Measurements from ENCODE around the gene GNL1.

GNL1 gene

GRCh38 chr6:30568245-30568644 is 12.0 kb upstream of the GNL1 start:
- peak; percentile 68 for DNase-seq

DNA sequence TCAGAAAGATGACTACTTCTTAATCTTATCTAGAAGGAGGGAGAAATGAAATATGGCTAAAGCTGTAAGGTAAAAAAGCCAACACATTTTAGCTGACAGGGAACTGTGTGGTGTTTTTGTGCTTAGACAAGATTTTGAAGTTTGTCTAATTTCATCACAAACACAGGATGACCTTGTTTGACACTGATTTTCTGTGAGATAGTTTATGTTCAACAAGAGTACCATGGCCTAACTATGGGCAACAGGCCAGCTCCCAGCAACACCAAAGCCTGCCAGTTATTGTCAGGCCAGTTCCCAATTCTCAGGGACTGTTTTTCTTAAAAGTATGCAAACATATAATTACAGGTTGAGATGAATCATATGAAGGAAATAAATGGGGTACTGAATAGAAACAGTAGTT is 9.5 kb upstream of the GNL1 start:
- no peak for DNase-seq

DNA sequence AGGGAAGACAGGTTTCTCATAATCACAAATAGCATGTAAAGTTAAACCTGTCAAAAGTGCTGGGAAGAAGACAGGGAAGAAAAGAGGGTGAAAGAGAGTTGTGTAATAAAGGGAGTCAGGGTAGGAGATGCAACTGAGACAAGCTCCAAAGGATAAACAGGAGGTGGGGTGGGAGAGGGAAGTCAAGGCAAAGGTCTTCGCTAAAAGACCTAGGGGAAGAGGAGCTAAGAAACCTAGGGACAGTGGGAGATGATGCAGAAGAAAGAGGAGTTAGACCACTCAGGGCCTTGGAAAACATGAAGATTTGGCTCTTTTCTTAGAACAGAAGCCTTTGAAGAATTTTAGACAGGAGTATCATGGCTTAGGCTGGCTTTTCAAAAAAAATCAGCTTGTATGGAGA is 7.8 kb upstream of the GNL1 start:
- DNase-seq, result no peak

GRCh38 chr6:30562470-30563425 is 6.5 kb upstream of the GNL1 start:
- no peak for DNase-seq

GRCh38 chr6:30560930-30561329 is 4.6 kb upstream of the GNL1 start:
- DNase-seq, result no peak

DNA sequence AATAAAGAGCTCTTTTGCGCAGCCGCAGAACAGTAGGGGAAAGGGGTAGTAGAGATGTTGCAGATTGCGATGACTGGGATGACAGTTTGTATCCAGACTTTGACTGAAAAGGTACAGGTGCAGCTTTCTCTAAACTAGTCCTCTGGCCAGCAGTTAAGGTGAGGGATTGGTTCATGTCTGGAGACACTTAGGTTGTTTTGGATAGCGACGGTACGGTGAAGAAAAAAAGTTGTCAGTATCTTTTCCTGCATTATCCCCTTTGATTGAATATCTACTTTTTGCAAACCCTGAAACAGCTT is 1.3 kb upstream of the GNL1 start:
- DNase-seq, result no peak

GRCh38 chr6:30556906-30557682 is 805 bp upstream of the GNL1 start, which contains the start of gene PRR3:
Gene PRR3, plus strand, starts transcription at chr6:30557295. Its CDS starts 50 bp downstream, at chr6:30557345.
- DNase-seq, result peak; percentile 95

DNA sequence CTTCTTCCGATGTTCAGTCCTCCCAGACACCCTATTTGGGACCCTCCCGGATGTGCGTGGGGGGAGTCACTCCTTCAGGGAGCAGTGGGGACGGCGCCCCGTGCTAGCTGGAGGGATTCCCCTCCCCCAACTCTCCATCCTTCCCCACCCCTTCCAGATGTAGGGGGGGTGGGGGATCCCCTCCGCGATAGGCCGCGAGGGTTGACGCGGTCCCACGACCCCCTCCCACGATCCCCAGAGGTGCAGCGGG is 548 bp downstream of the GNL1 start:
- no peak for DNase-seq

DNA sequence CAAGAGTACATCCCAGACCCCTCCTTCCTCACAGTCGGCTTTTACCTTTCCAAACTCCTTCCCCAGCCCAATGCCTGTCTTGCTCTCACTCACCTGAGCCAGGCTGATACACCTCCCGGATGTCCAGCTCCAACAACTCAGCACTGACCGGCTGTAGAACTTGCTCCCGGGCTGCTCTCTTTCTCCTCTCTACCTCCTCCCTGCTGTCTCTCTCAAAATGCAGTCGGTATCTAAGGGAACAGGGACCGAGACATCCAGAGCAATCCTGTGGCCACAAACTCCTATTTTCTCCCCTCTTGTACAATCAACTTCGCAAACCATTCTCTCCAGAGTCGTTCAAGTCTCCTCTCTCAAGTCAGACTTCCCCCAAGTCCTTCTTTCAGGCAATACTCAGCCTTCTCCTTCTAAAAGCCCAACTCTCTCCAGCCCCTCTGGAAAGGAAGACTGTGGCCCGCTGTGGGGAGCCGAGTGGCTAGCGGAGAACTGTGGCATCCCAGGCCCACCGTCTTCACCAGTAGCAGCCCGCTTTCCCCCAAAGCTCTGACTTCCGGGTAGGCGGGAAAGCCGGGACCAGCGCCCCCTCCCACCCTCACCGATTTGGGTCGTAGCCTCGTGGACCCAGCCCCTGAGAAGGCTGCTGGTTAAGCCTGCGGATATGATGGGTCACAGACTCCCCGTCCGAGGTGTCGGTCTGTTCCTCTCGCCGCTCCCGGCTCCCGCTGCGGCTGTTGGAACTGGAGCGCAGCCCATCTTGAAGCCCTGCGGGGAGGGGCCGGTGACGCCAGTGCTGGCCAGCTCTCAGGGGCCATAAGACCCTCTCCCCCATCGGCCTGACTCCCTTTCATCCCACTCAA is 1.1 kb downstream of the GNL1 start:
- DNase-seq, result no peak

DNA sequence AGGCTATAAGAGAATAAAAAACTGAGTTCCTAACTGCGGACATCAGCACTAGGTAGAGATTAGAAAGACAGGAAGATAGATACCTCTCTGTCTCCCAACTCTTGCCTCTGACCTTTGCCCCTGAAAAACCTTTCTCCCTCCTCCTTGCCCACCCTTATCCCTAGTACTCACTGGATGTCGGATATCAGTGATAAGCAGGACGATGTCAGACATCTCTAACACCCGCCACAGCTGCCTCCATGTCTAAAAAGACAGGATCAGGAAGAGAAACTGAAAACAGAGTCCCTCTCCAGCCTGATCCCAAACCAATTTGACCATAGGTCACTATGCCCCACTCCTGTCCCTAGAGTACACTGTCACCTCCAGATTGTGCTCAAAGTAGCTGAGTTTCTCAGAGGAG is 1.9 kb downstream of the GNL1 start:
- no peak for DNase-seq

- DNase-seq, result no peak
Observed at GRCh38 chr6:30548375-30548774, 7.9 kb downstream of the GNL1 start.

- no peak for DNase-seq
Observed at GRCh38 chr6:30547454-30547853, 8.8 kb downstream of the GNL1 start.

DNA sequence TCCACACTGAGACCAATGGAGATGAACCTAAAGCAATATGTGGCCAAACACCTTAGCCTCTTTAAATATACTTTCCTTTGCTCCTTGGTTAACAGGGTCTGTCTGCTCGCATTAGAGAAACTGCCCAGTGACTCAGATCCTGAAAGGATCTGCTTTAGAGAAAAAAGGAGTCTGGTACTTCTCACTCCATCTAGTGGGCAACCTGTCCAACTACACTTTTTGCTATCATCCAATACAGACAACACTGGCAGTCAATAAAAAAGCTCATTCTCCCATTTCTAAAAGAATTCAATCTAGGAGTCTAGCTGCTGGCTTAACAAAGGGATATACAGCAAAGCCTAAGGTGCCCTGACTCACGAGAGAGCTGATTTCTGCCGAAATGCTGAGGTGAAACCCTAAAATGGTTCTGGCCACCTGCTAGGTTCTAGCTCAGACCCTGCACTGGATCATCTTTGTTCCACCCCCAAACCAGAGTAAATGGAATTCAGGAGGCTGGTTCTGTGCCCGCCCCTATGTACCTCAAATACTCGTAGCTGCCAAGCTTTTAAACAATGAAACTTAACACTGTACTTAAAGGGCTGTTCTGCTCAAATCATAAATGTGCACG is 11.5 kb downstream of the GNL1 start:
- DNase-seq, result no peak

- DNase-seq, result no peak
Observed at GRCh38 chr6:30543821-30544220, 12.5 kb downstream of the GNL1 start.

GRCh38 chr6:30542915-30543314 is 13.4 kb downstream of the GNL1 start:
- no peak for DNase-seq

- DNase-seq, result no peak
Observed at GRCh38 chr6:30542404-30542725, 13.9 kb downstream of the GNL1 start.

DNA sequence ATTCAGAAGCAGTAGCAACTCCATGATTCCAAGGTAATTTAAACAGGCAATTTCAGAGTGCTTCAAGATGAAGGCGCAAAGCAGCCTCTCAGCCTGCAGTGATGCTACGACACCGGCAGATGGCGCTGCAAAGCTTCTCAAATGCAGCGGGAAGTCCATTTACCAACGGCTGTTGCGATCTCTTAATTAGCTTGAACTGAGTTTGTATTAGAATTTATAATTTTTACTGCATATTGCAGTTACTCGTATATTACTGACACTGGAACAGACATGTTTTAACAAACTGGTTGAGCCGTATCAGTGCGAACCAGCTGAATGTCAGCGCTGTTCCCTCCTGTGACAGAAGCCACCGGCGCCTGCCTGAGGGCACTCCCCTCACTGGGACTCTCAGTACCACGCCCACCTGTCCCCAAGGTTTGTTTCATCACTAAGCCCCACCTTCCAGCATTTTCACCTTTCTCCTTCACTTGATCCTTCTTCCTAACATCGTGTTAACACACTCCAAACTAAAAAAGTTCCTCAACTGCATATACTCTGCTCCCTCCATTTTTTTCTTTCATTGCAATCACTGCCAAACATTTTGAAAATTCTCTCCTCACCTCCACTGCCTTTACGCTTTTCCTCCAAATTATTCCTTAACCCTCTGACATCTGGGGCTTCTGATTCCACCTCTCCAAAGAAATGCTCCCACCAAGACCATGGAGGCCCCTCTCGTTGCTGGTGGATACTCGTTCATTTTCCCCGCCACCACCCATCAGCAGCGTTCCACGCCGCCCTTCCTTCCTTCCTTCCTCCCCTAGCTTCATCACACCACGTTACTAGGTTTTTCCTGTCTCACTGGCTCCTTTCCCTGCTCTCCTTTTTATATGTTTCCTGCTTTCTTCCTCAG is 14.5 kb downstream of the GNL1 start:
- DNase-seq, result peak; percentile 83

- no peak for DNase-seq
Observed at GRCh38 chr6:30537931-30538330, 18.4 kb downstream of the GNL1 start.

GRCh38 chr6:30533460-30534294 is 22.6 kb downstream of the GNL1 start:
- no peak for DNase-seq

GRCh38 chr6:30530014-30530413 is 26.3 kb downstream of the GNL1 start:
- no peak for DNase-seq

DNA sequence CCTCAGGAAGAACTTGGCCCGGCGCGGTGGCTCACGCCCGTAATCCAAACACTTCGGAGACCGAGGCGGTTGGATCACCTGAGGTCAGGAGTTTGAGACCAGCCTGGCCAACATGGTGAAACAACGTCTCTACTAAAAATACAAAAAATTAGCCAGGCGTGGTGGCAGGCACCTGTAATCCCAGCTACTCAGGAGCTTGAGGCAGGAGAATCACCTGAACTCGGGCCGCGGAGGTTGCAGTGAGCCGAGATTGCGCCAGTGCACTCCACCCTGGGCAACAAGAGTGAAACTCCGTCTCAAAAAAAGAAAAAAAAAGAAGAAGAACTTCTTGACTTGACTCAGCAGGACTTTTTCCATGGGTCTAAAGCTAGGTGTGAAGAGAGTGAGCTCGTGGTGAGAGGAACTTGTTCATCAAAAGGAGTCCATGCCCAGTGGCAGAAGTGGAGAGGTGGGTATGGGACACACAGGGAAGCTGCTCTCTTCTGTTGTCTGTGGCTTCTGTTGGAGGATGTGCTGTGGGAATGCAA is 26.9 kb downstream of the GNL1 start:
- peak; percentile 73 for DNase-seq

All from stimulated activated CD4-positive, alpha-beta T cell treated with anti-CD3 and anti-CD28 coated beads, Interleukin-15, amount 100 ng/mL, for 24 hours (primary cell).